B cell (primary cell): ENCODE measurements around the gene GPRC5B. TPM values are rescaled to one million over a fixed set of nuclear protein-coding genes. Genes with fewer than 3 reads are reported as not detected.

Experiments
- ATAC-seq: fragments of 200-7000 bp; cut with Tn5 transposase; one replicate; pipeline ENCODE4 v1.10.0; 2021; ENCODE audit warnings: low read depth, mild to moderate bottlenecking, moderate number of reproducible peaks, moderate library complexity
- CTCF ChIA-PET: fragments of 350-600 bp; sonication (Branson Sonifier 250); formaldehyde crosslinking; loops from one replicate; lab custom pipeline; 2021; ENCODE audit warnings: antibody characterized with exemption, inconsistent platforms; lab: Charles Lee
- POLR2A ChIA-PET: fragments of 350-600 bp; sonication (Branson Sonifier 250); formaldehyde crosslinking; loops from one replicate; lab custom pipeline; 2021; ENCODE audit warnings: antibody characterized with exemption; lab: Charles Lee
- DNase-seq: peaks from one replicate; pipeline ENCODE4 v3.0.0; 2013
- H2AFZ ChIP-seq: 2 replicates; pipeline ENCODE4 v1.6.1; 2012; ENCODE audit warnings: mild to moderate bottlenecking, low read depth, low read length; ENCODE audit not compliant: insufficient read depth, poor library complexity, severe bottlenecking
- H3K27ac ChIP-seq, 2 donors: 1 replicate in 1 of 2; 2 replicates in 1 of 2; pipeline ENCODE4 v1.5.1; 2012 to 2013; ENCODE audit warnings: low read length in 2 of 2, mild to moderate bottlenecking in 2 of 2, moderate library complexity in 1 of 2
- H3K27me3 ChIP-seq, 4 experiments: fragments of 200-600 bp in 1 of 4; sonication (generic) in 1 of 4; replicated peaks in 1 of 4; 1 replicate in 2 of 4; 2 replicates in 2 of 4; pipeline versions ENCODE4 v1.6.1 to v1.7.0; 2013 to 2016; ENCODE audit warnings: low read length in 3 of 4, mild to moderate bottlenecking in 2 of 4, mixed read lengths in 1 of 4, moderate library complexity in 1 of 4; ENCODE audit not compliant: insufficient read depth in 4 of 4, control insufficient read depth in 3 of 4; ENCODE audit errors: control extremely low read depth in 1 of 4
- H3K36me3 ChIP-seq, 2 experiments: replicated peaks in 1 of 2; 1 replicate in 1 of 2; 2 replicates in 1 of 2; pipeline versions ENCODE4 v1.6.1 to v1.7.1; 2013; ENCODE audit warnings: low read length in 1 of 2; ENCODE audit not compliant: insufficient read depth in 2 of 2, control insufficient read depth in 1 of 2; ENCODE audit errors: control extremely low read depth in 1 of 2, extremely low read depth in 1 of 2
- H3K4me1 ChIP-seq, 2 donors: fragments of 200-600 bp in 1 of 2; sonication (generic) in 1 of 2; 1 replicate in 1 of 2; 2 replicates in 1 of 2; pipeline versions ENCODE4 v1.5.1 to v1.6.1; 2013 to 2017; ENCODE audit warnings: low read length in 2 of 2; ENCODE audit not compliant: control insufficient read depth in 2 of 2, insufficient read depth in 2 of 2
- H3K4me2 ChIP-seq: replicated peaks from 2 replicates; pipeline ENCODE3; 2012; ENCODE audit warnings: mild to moderate bottlenecking, low read depth, low read length; ENCODE audit not compliant: poor library complexity, severe bottlenecking
- H3K4me3 ChIP-seq, 5 experiments: fragments of 200-600 bp in 1 of 5; sonication (generic) in 1 of 5; 1 replicate in 3 of 5; 2 replicates in 2 of 5; pipeline versions ENCODE4 v1.5.1 to v1.7.0; 2011 to 2016; ENCODE audit warnings: low read length in 4 of 5, mild to moderate bottlenecking in 4 of 5, low read depth in 2 of 5, control low read depth in 1 of 5, moderate library complexity in 1 of 5; ENCODE audit not compliant: insufficient read depth in 1 of 5; ENCODE audit errors: control extremely low read depth in 1 of 5, extremely low read depth in 1 of 5
- H3K79me2 ChIP-seq: fragments of 200-600 bp; sonication (generic); one replicate; pipeline ENCODE4 v1.6.0; 2016; ENCODE audit warnings: low read length; ENCODE audit not compliant: control insufficient read depth, insufficient read depth
- H3K9ac ChIP-seq: fragments of 200-600 bp; sonication (generic); 2 replicates; pipeline ENCODE4 v1.6.1; 2017; ENCODE audit warnings: mild to moderate bottlenecking, low read length, moderate library complexity
- H3K9me3 ChIP-seq, 3 donors: one replicate each; pipeline versions ENCODE4 v1.6.1 to v1.7.1; 2013; ENCODE audit warnings: low read length in 2 of 3; ENCODE audit not compliant: control insufficient read depth in 2 of 3, insufficient read depth in 1 of 3; ENCODE audit errors: control extremely low read depth in 1 of 3
- H4K20me1 ChIP-seq: 2 replicates; pipeline ENCODE4 v1.6.0; 2012; ENCODE audit warnings: mild to moderate bottlenecking, low read length; ENCODE audit not compliant: insufficient read depth, control insufficient read depth, poor library complexity, severe bottlenecking
- H3K27ac Mint-ChIP-seq: one replicate; pipeline ENCODE4 v1.8.0; 2021; ENCODE audit warnings: mixed read lengths
- H3K27me3 Mint-ChIP-seq: one replicate; pipeline ENCODE4 v1.8.0; 2021; ENCODE audit warnings: mixed read lengths
- H3K4me1 Mint-ChIP-seq: one replicate; pipeline ENCODE4 v1.8.0; 2021; ENCODE audit warnings: mixed read lengths
- H3K4me3 Mint-ChIP-seq: one replicate; pipeline ENCODE4 v1.8.0; 2021; ENCODE audit warnings: mixed read lengths
- H3K9me3 Mint-ChIP-seq: one replicate; pipeline ENCODE4 v1.8.0; 2022; ENCODE audit warnings: mixed read lengths; ENCODE audit not compliant: insufficient read depth
- CTCF ChIP-seq: fragments of 200-600 bp; IDR thresholded peaks from one replicate; pipeline ENCODE4 v1.8.0; 2022; ENCODE audit warnings: antibody characterized with exemption, mild to moderate bottlenecking
- EZH2 ChIP-seq: IDR thresholded peaks from 2 replicates; pipeline ENCODE4 v1.6.1; 2012; ENCODE audit warnings: borderline replicate concordance, low read depth, mild to moderate bottlenecking, moderate library complexity, low read length; ENCODE audit not compliant: insufficient read depth, poor library complexity, severe bottlenecking
- whole genome bisulfite sequencing: methylation state at CpG from one replicate; pipeline ENCODE4 v1.1.5; 2013; ENCODE audit warnings: missing lambda C conversion rate; ENCODE audit not compliant: insufficient coverage; 5-methylcytosine and 5-hydroxymethylcytosine counted together
- intact Hi-C: fragments of 100-400 bp; cut with micrococcal nuclease; formaldehyde crosslinking; loops from one replicate; pipeline ENCODE4 v1.10.0; 2022
- polyA plus RNA-seq: library from polyadenylated mRNA; depleted of rRNA; stranded (reverse); fragments of >200 nt; gene quantifications from 2 replicates; pipeline ENCODE4 v1.2.3, GENCODE V29; 2012
- total RNA-seq, 2 donors: library from RNA; stranded (reverse); fragments of 120-200 nt in 1 of 2; gene quantifications; 1 replicate in 1 of 2; 2 replicates in 1 of 2; pipeline versions ENCODE4 v1.2.3 to v1.2.4, GENCODE V29; 2013 to 2022

Gene GPRC5B
- total and polyA plus RNA-seq, 2 donors (not counting 1 experiment from before 2014, with no cell fraction given), result not detected

- H3K9me3 Mint-ChIP-seq, result no peaks in the 10 kb centered on the region
- DNase-seq, result no peak
- no peak overlapping the region for H3K27ac ChIP-seq
- no peaks in the 10 kb centered on the region for H4K20me1 ChIP-seq
- WGBS, result 86% methylated on average over 4 of the region's 4 CpGs
- H3K4me2 ChIP-seq, result no peak overlapping the region
- ChIA-PET POLR2A (no interaction called here), CTCF (no interaction called here)
- TF ChIP-seq CTCF, result no peak
- no peak for TF ChIP-seq EZH2
- H3K27ac Mint-ChIP-seq, result no peak overlapping the region
- peaks cover 9% of the 10 kb centered on the region for H3K27me3 Mint-ChIP-seq
- H3K9me3 ChIP-seq, result no peaks in the 10 kb centered on the region
- H3K4me1 Mint-ChIP-seq, result no peaks in the 10 kb centered on the region
- H3K27me3 ChIP-seq, result no peaks in the 10 kb centered on the region
- H3K36me3 ChIP-seq, result no peaks in the 10 kb centered on the region
- intact Hi-C loops, result no loop called here
- no peak overlapping the region for H3K4me3 Mint-ChIP-seq
- H3K4me1 ChIP-seq, result no peaks in the 10 kb centered on the region
- H3K79me2 ChIP-seq, result no peaks in the 10 kb centered on the region
- H3K4me3 ChIP-seq, result no peak overlapping the region
- no peak overlapping the region for H3K9ac ChIP-seq
- H2AFZ ChIP-seq, result no peak overlapping the region
- ATAC-seq, result no peak
Observed at GRCh38 chr16:19859603-19860002, 25.0 kb downstream of the GPRC5B start.

DNA sequence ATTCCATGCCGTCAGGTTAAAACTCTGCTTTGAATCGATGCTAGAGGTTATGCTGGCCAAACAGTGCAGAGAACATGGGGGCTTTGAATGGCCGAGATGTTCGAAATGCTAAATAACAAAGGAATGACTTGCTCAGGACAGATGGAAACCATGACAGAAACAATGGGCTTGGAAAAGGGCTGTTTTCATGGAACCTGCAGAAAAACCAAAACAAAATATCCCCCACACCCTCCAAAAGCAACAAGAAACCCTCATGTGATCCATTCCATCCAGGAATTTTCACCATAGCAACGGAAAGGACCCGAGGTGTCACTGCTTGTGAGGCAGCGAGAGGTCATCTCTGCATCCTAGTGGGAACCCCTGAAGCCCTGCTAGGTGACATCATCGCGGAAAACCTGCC is 25.5 kb downstream of the GPRC5B start:
- ATAC-seq (no peak), DNase-seq (no peak)
- Histone ChIP-seq H3K79me2 (no peaks in the 10 kb centered on the region), H3K36me3 (no peaks in the 10 kb centered on the region), H3K9me3 (no peaks in the 10 kb centered on the region), H3K27me3 (no peaks in the 10 kb centered on the region), H3K9ac (no peak overlapping the region), H2AFZ (no peak overlapping the region), H3K4me2 (no peak overlapping the region), H3K4me1 (no peaks in the 10 kb centered on the region), H3K4me3 (no peak overlapping the region), H3K27ac (no peak overlapping the region), H4K20me1 (no peaks in the 10 kb centered on the region)
- no peaks in the 10 kb centered on the region for H3K4me1 Mint-ChIP-seq
- intact Hi-C loops, result no loop called here
- no peak overlapping the region for H3K4me3 Mint-ChIP-seq
- peaks cover 9% of the 10 kb centered on the region for H3K27me3 Mint-ChIP-seq
- no peak overlapping the region for H3K27ac Mint-ChIP-seq
- no peaks in the 10 kb centered on the region for H3K9me3 Mint-ChIP-seq
- 96% methylated on average over 9 of the region's 9 CpGs for WGBS
- TF ChIP-seq CTCF (no peak), EZH2 (no peak)
- ChIA-PET CTCF (interaction anchor here (0.9 kb wide), 1 partner anchor 467 kb away, joined by 3 read pairs; no protein-coding TSS in a partner anchor), POLR2A (no interaction called here)
